NCI-H2196 (cell line): ENCODE results near the gene CNTNAP2.

ENCODE experiments used
- DNase-seq: peaks from one replicate; lab custom pipeline; 2025; ENCODE audit not compliant: unreplicated experiment; lab: John Stamatoyannopoulos, UW

CNTNAP2 gene

GRCh38 chr7:148155000-148155399 lies 2038.4 kb downstream of the CNTNAP2 start:
- no peak for DNase-seq

DNA sequence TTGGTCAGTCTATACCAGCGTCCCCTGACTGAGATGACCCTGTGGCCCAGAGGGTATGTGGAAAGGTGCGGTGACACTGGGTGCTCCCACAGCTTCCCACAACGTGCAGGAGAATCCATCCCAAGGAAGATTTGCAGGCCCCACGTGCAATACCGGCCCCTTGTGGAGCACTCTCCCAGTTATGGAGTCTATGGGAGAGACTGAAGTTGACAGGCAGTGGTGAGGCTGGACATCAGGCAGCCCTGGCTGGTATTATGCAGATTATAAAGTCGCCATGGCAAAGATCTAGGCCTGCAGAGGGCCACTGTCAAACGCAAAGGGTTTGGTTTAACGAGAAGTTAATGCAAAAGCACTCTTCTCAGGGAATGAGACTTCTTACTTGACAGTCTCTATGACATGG lies 2039.2 kb downstream of the CNTNAP2 start:
- no peak for DNase-seq

DNA sequence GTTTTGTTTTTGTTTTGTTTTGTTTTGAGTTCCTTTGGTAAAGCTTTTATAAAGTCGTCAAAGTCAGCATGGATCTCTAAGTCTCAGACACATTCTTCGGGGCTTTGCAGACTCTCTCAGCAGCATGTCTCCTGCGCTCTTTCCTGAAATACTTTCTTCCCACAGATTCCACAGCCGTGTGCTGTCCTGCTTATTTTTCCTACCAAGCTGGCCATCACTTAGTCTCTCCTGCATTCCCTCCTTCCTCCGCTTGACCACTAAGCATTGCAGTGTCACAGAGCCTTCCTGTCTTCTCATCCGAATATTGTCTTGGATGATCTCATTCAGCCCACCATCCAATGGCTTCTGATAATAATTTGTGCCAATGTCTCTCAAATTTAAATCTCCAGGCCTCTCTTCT lies 2039.6 kb downstream of the CNTNAP2 start:
- DNase-seq: no peak

DNA sequence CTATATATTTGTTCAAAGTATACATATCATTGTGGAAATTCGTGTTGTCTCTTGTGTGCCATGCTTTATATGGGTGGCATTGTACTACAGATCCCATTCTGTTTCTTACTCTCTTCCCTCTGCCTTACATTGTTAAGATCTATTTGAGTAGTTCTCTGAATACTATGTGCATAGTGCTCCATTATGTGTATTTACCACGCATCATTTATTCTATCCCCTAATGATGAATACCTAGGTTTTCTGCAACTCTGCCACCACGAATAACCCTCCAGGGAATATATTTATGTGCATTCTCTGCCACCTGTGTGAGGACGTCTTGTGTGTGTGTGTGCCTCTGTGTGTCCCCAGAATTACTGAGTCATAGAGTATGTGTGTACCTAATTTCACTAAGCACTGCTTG lies 2042.7 kb downstream of the CNTNAP2 start:
- DNase-seq: no peak

DNA sequence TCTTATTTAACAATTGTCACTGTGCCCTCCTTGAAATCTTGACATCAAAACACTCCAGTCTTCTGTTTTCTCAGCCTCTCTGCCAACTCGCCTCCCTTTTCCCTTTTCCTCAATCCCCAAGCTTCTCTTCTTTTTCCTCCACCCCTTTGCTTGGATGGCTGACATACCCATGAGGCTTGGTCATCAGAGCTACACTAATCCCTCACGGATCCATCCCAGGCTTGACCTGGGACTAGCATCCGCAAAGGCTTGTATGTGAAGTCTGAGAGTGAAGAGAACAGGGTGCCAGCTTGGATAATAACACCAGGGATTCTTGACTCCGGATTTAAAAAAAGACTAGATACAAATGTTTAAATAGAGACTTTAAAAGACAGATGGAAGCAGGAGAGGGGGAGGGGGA lies 2045.2 kb downstream of the CNTNAP2 start:
- no peak for DNase-seq

- no peak for DNase-seq
Observed at GRCh38 chr7:148162808-148163207, 2046.2 kb downstream of the CNTNAP2 start.

GRCh38 chr7:148163246-148163645 lies 2046.6 kb downstream of the CNTNAP2 start:
- no peak for DNase-seq

- no peak for DNase-seq
Observed at GRCh38 chr7:148172920-148173319, 2056.3 kb downstream of the CNTNAP2 start.

DNA sequence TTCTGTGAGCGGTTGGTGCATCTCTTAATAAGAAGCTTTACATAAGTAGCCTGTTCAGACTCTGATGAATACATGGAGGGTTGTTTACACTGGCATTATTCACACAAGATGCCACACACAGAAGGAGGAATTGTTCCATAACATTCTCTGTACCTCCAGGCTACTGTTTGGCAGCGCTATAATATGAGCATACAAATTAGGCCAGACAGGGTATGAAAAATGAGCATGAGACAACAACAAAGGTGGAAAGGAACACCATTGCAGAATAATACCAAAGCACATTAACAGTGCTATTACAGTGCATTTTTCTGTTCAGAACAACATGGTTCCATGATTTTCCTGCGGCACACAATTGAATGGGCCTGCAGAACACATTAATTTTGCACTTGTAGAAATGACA lies 2056.8 kb downstream of the CNTNAP2 start:
- no peak for DNase-seq

DNA sequence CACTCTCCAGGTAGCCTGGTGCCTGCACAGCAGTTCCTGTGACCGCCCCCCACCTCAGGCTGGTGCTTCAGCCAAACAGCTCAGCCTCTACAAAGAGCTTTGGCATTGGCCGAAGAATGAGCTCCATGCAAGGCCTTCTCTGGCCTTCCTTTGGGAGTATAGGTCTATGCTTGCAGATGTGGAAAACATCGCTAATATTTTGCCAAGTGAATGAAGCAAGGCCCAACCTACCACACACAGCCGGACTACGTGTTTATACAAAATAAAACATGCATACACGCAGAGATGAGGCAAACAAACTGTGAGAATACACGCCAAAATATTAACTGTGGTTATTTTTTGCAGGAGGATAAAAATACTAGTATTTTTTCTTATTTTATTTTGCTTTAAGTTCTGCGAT lies 2057.8 kb downstream of the CNTNAP2 start:
- DNase-seq: no peak

DNA sequence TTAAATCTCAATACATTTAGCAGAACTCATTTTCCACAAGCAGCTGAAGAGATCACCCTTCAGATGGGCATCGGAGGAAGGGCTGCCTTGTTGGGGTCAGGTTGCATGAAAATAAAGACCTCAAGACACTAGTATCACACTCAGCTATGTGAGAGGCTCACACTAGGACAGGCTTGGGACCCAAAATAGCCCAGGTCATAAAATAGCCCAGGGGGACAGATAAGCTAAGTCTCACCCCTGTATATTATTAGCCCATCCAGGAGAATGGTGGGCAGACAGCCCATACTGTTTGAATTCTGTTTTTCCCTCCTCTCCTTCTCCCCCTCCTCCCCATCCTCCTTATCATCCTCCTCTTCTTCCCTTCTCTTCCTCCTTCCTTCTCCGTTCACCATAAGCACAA lies 2058.9 kb downstream of the CNTNAP2 start:
- DNase-seq: no peak

GRCh38 chr7:148177972-148178371 lies 2061.4 kb downstream of the CNTNAP2 start:
- no peak for DNase-seq

DNA sequence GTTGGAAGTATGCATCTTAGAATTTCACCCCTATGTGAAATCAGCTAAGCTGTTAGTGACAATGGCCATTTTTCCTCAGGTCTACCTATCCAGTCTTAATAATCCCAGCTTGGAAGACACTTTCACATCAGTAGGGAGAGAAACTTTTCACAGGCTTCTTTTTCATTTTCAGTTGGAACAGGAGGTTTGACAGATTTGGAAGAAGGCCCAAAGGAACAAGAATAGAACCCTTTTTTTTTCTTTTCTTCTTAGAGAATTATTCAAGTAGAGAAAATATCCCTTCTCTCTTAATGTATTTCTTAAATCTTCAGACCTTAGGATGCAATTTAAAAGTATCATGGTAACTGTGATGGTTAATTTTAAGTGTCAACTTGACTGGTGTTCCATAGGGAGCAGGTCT lies 2063.5 kb downstream of the CNTNAP2 start:
- no peak for DNase-seq

DNA sequence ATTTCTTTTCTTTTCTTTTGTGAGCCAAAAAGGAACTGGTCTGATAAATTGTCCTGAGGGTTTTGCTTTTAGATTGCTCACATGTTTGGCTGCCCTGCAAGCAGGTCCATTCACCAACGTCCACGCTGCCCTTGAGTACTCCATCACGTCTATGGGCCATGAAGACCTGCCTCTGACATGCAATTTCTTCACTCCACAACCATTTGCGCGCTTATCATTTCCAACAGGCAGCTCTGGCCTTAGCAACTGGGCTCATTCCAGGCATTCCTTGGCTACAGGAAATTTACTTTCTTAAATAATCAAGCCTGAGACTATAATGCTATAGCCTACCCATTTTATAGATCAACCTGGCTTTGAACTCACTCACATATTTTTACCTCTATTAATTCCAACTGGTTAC lies 2065.7 kb downstream of the CNTNAP2 start:
- no peak for DNase-seq

DNA sequence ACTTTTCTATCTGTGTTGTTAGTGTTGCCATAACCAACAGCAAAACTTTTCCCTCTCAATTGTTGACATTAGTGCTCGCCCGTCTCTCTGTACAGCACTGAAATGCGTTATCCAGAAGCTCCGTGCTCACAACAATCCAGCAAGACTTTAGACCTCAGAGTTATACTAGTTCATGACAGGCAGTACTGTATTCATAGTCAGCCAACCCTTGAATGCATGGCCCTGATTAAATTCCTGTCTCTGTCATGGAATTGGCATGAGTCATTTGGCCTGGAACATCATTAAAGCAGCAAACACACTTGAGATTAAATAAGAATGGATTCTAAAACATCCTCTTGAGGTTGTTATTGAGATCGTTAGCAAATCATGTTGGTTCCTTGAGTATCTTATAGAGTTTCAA lies 2068.4 kb downstream of the CNTNAP2 start:
- DNase-seq: peak; percentile 14

- no peak for DNase-seq
Observed at GRCh38 chr7:148187471-148187870, 2070.9 kb downstream of the CNTNAP2 start.

- peak; percentile 66 for DNase-seq
Observed at GRCh38 chr7:148191391-148192065, 2074.9 kb downstream of the CNTNAP2 start.

DNA sequence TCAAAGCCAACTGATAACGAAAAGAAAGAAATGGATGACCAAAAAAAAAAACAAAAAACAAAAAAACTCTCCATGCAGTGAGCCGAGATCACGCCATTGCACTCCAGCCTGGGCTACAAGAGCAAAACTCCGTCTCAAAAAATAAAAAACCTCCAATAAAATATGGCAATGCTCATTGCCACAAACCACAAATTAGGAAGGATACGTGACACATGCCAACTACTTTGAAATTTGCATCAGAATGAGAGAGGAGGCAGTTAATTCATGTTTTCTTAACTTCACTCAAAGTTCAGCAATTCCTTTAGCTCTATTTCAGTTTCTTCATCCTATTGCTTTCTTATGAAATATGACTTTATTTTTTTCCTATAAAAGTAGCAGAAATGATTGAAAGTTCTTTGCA lies 2075.9 kb downstream of the CNTNAP2 start:
- no peak for DNase-seq

DNA sequence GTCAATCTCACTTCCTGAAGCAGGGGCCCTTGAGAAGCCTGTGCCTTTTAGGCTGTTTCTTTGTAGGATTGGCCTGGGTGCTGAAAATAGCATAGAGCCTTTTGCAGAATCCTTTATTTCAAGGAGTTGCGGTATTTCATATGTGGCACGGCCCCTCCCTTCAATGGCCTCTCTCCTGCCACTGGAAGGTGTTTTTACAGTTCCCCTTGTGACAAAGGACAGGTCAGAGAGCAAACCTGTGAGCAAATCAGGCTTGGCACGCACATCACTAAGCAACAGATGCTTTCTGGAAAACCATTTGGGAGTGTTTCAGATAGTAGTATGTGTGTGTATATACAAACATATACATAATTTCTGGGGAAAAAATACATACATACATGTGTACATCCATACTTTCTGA lies 2085.4 kb downstream of the CNTNAP2 start:
- DNase-seq: no peak

DNA sequence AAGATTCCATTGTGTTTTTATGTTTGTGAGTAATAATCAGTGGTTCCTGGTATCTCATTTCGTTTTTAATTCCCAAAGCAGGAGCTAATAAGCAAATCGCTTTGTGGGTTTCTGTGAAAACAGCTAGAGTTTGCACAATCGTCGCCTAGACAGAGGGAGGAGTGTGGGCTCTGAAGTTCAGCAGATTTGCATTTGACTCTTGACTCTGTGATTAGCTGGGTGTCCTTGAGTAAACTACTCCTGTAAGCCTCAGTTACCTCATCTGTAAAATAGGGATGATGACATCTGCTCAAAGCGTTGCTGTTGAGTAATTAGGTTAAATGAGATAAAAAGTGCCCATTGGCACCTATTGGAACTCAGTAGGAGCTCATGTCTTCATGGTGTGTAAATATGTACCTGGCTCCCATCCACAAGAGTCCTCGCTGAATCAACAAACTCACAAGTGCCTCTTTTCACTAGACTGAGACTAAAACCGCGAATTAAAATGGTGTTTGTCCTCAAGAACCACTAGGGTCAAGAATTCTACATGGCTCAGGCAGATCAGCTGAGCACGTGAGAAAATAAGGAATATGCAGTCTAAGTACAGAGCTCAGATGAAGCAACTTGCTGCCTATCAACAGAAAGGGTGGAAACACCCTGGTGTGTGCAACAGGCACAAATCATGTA lies 2088.2 kb downstream of the CNTNAP2 start:
- peak; percentile 64 for DNase-seq

DNA sequence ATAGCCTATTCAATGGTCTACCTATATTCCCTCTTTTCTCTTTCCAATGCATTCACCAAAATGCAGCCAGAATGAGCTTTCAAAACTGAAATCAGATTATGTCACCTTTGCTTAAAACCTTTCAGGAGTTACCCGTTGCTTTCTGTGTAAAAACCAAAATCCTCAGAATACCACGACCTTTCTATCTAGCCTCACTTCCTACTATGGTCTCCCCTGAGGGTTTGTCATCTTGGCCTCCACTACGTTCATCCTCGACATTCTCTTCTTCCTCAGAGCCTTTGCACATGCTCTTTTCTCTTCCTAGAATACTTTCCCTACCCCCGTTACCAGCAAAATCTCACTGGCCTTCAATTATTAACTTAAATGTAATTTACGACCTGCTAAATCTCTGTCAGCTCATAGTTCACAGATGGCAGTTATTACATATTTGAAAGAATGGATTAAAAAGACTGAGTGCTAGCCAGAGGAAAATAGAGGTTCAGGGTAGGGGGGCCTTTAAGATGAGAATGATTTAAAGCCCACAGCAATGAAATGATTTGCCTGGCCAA lies 2093.1 kb downstream of the CNTNAP2 start:
- DNase-seq: no peak

- no peak for DNase-seq
Observed at GRCh38 chr7:148210804-148211325, 2094.3 kb downstream of the CNTNAP2 start.
